Testis (tissue), 2 donors: ENCODE results near the gene PTPN3.

Experiments used
- CTCF ChIP-seq, 3 experiments: fragments of 450-650 bp in 2 of 3; fragments of 200-600 bp in 1 of 3; sonication (generic) in 1 of 3; IDR thresholded peaks; one replicate each; pipeline ENCODE4 v1.5.1; 2016 to 2019; ENCODE audit warnings: antibody characterized with exemption in 3 of 3, mild to moderate bottlenecking in 2 of 3, moderate library complexity in 1 of 3
- POLR2A ChIP-seq: fragments of 450-650 bp; IDR thresholded peaks from one replicate; pipeline ENCODE4 v1.6.1; 2017; ENCODE audit warnings: antibody characterized with exemption, mild to moderate bottlenecking, moderate library complexity

- TF ChIP-seq CTCF (IDR thresholded peaks at IDR 0.05) (no peak), POLR2A (no peak)
Measured at GRCh38 chr9:109537288-109537687, 39.2 kb upstream of the PTPN3 start.
